Spleen (tissue), 11 donors: ENCODE results near the gene NPSR1. TPM values are rescaled to one million over a fixed set of nuclear protein-coding genes. Genes with fewer than 3 reads are reported as not detected.

Experiments
- DNase-seq: peaks from one replicate; pipeline ENCODE4 v3.0.0-alpha.2; 2020
- H3K27ac ChIP-seq, 8 donors: fragments of 200-600 bp; sonication (generic) in 7 of 8; 1 replicate in 4 of 8; 2 replicates in 4 of 8; pipeline versions ENCODE4 v1.5.0 to v1.8.0; 2016 to 2021; ENCODE audit warnings: inconsistent platforms in 4 of 8, mild to moderate bottlenecking in 4 of 8, moderate library complexity in 1 of 8
- H3K27me3 ChIP-seq, 7 donors: fragments of 200-600 bp; sonication (generic) in 6 of 7; replicated peaks in 1 of 7; 1 replicate in 4 of 7; 2 replicates in 3 of 7; pipeline versions ENCODE4 v1.5.0 to v1.8.0; 2016 to 2021; ENCODE audit warnings: inconsistent platforms in 3 of 7, mild to moderate bottlenecking in 1 of 7
- H3K36me3 ChIP-seq, 6 donors: fragments of 200-600 bp; sonication (generic) in 5 of 6; 1 replicate in 4 of 6; 2 replicates in 2 of 6; pipeline versions ENCODE4 v1.5.0 to v1.8.0; 2016 to 2021; ENCODE audit warnings: inconsistent platforms in 2 of 6
- H3K4me1 ChIP-seq, 6 donors: fragments of 200-600 bp; sonication (generic) in 5 of 6; 1 replicate in 3 of 6; 2 replicates in 3 of 6; pipeline versions ENCODE4 v1.5.0 to v1.8.0; 2016 to 2021; ENCODE audit warnings: inconsistent platforms in 3 of 6
- H3K4me3 ChIP-seq, 8 donors: fragments of 200-600 bp; sonication (generic) in 7 of 8; 1 replicate in 4 of 8; 2 replicates in 4 of 8; pipeline versions ENCODE4 v1.5.0 to v1.8.0; 2016 to 2021; ENCODE audit warnings: inconsistent platforms in 4 of 8, mild to moderate bottlenecking in 4 of 8, moderate library complexity in 2 of 8
- H3K9me3 ChIP-seq, 8 donors: fragments of 200-600 bp; sonication (generic) in 7 of 8; 1 replicate in 4 of 8; 2 replicates in 4 of 8; pipeline versions ENCODE4 v1.5.0 to v1.8.0; 2016 to 2021; ENCODE audit warnings: inconsistent platforms in 4 of 8
- CTCF ChIP-seq, 11 experiments: fragments of 200-600 bp in 7 of 11; fragments of 450-650 bp in 4 of 11; sonication (generic) in 4 of 11; IDR thresholded peaks in 8 of 11; conservative IDR thresholded peaks in 3 of 11; 1 replicate in 7 of 11; 2 replicates in 4 of 11; pipeline versions ENCODE4 v1.4.0 to v1.8.0; 2016 to 2021; ENCODE audit warnings: antibody characterized with exemption in 11 of 11, inconsistent platforms in 4 of 11, mild to moderate bottlenecking in 1 of 11
- POLR2A ChIP-seq, 3 donors: fragments of 450-650 bp; IDR thresholded peaks; one replicate each; pipeline ENCODE4 v1.5.1; 2017; ENCODE audit warnings: antibody characterized with exemption in 3 of 3, mild to moderate bottlenecking in 1 of 3
- POLR2AphosphoS5 ChIP-seq, 3 donors: sonication (generic); formaldehyde crosslinking; IDR thresholded peaks; one replicate each; pipeline ENCODE4 v1.5.1; 2017; ENCODE audit warnings: antibody characterized with exemption in 3 of 3
- WGBS, 5 donors: extraction: QIAGEN DNeasy Blood & Tissue Kit in 3 of 5; methylation state at CpG; one replicate each; pipeline versions ENCODE4 v1.1.5 to v1.1.7; 2013 to 2018; 5-methylcytosine and 5-hydroxymethylcytosine counted together
- intact Hi-C: fragments of 100-400 bp; cut with DNase I; formaldehyde crosslinking; loops from one replicate; pipeline ENCODE4 v1.15.0; 2023; ENCODE audit warnings: low total_unique reads
- polyA plus RNA-seq, 3 donors: library from polyadenylated mRNA; stranded (reverse); fragments of 200-250 nt; gene quantifications; one replicate each; pipeline ENCODE4 v1.2.1, GENCODE V29; 2013
- total RNA-seq, 7 donors: library from RNA; depleted of rRNA in 3 of 7; stranded (reverse); fragments of >200 nt in 3 of 7; fragmentation: NEBNext Ultra II Directional in 4 of 7; extraction: Animal tissue kit (Norgen Biotek cat#: 25700) in 4 of 7; gene quantifications; one replicate each; pipeline versions ENCODE4 v1.1.0 to v1.2.1, GENCODE V29; 2016 to 2021
- donor health status: healthy with polysubstance abuse.
- donor health status: DM: no; HTN: no; CAD: no; lungs with moderate emphysema.
- donor health status: DM: no; HTN: no; CAD: no.
- donor health status: Bipolar disorder and iron deficiency.
- donor health status: healthy.
- donor health status: DM: no; HTN: no; CAD: no.
- donor health status: DM: yes; HTN: yes; CAD: no.

NPSR1 gene
- total and polyA plus RNA-seq, 10 donors: not detected

DNA sequence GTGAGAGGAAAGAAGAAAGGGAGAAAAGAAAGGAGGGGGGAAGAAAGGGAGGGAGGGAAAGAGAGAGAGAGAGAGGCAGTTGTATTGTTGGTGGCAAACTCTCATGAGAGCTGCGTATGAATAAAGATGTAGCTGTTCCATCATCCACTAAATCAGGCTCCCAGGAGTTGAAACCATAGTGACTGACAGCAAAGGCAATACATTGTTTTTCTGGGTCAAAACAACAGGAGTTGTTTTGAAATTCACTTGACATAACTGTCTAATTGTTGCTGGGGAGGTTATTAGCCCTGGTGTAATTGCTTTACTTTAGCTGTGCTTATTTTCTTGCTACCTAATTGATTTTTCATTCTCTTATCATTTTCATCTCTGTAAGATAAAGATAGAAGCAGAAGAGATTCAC is 173.4 kb downstream of the NPSR1 start:
- 91 to 100% (median 93%) methylated on average over 1 of the region's 1 CpG for whole genome bisulfite sequencing, 5 donors
- H3K4me1 ChIP-seq: no peaks in the 10 kb centered on the region
- intact Hi-C loops: no loop called here
- H3K27me3 ChIP-seq: no peaks in the 10 kb centered on the region
- no peaks in the 10 kb centered on the region for H3K36me3 ChIP-seq
- no peak for DNase-seq
- TF ChIP-seq CTCF (IDR thresholded peaks at IDR 0.05 in 8 of 11, conservative IDR thresholded peaks at IDR 0.05 in 3 of 11): no peak
- H3K27ac ChIP-seq: no peak overlapping the region
- no peaks in the 10 kb centered on the region for H3K9me3 ChIP-seq
- no peak overlapping the region for H3K4me3 ChIP-seq

DNA sequence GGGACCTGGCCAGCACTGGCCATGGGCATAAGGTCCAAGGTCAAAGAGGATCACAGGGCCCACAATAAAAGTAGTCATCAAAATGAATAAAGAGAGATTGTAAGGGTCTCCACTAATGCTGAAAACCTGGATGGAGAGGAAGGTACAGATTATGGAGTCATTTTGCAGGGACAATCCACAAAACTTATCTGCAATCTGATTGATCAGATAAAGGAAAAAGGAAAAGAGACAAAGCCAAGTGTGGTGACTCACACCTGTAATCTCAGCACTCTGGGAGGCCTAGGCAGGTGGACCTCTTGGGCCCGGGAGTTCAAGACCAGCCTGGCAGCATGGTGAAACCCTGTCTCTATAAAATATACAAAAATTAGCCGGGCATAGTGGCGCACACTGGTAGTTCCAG is 174.0 kb downstream of the NPSR1 start:
- Histone ChIP-seq H3K4me1 (no peaks in the 10 kb centered on the region), H3K4me3 (no peak overlapping the region), H3K27me3 (no peaks in the 10 kb centered on the region), H3K36me3 (no peaks in the 10 kb centered on the region), H3K9me3 (no peaks in the 10 kb centered on the region), H3K27ac (no peak overlapping the region)
- TF ChIP-seq CTCF (IDR thresholded peaks at IDR 0.05 in 8 of 11, conservative IDR thresholded peaks at IDR 0.05 in 3 of 11) (no peak), POLR2AphosphoS5 (IDR thresholded peaks at IDR 0.05) (no peak), POLR2A (IDR thresholded peaks at IDR 0.05) (no peak)
- no peak for DNase-seq
- intact Hi-C loops: no loop called here
- WGBS, 5 donors: 87 to 98% (median 92%) methylated on average over 3 of the region's 3 CpGs

GRCh38 chr7:34835901-34836600 is 178.0 kb downstream of the NPSR1 start:
- DNase-seq: no peak
- WGBS, 5 donors: 63 to 78% (median 66%) methylated on average over 3 of the region's 3 CpGs
- no peaks in the 10 kb centered on the region for H3K27me3 ChIP-seq
- no peak overlapping the region for H3K27ac ChIP-seq
- H3K36me3 ChIP-seq: no peaks in the 10 kb centered on the region
- intact Hi-C loops: no loop called here
- peaks cover 0 to 5% (median 0%) of the 10 kb centered on the region in 6 donors for H3K4me1 ChIP-seq
- peaks cover 0 to 12% (median 0%) of the 10 kb centered on the region in 8 donors for H3K9me3 ChIP-seq
- no peak for TF ChIP-seq CTCF (IDR thresholded peaks at IDR 0.05 in 8 of 11, conservative IDR thresholded peaks at IDR 0.05 in 3 of 11)
- TF ChIP-seq POLR2A (IDR thresholded peaks at IDR 0.05): no peak
- TF ChIP-seq POLR2AphosphoS5 (IDR thresholded peaks at IDR 0.05): no peak
- H3K4me3 ChIP-seq: no peak overlapping the region

DNA sequence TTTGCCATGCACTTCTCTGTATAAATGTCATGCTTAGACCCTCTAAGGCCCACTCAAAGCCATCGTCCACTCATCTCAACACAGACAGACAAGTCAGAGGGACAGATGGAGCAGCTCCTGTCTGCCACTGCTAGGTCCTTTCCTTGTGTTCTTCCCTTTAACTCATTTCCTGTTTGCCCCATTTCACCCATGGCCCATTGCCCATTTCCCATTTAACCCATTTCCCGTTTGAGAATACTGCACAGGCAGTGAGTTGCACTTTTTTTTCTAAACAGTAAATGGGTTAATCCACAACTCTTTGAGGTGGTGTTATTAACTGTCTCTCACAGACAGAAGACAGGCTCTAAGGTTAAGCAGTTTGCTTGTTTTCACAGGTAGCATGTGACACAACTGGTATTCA is 179.3 kb downstream of the NPSR1 start:
- intact Hi-C loops: no loop called here
- H3K4me1 ChIP-seq: peaks cover 0 to 5% (median 0%) of the 10 kb centered on the region in 6 donors
- no peak for TF ChIP-seq POLR2AphosphoS5 (IDR thresholded peaks at IDR 0.05)
- no peak for TF ChIP-seq POLR2A (IDR thresholded peaks at IDR 0.05)
- TF ChIP-seq CTCF (IDR thresholded peaks at IDR 0.05 in 8 of 11, conservative IDR thresholded peaks at IDR 0.05 in 3 of 11): no peak
- no peak overlapping the region for H3K4me3 ChIP-seq
- peaks cover 0 to 12% (median 0%) of the 10 kb centered on the region in 8 donors for H3K9me3 ChIP-seq
- 42 to 53% (median 48%) methylated on average over 2 of the region's 2 CpGs for WGBS, 5 donors
- DNase-seq: no peak
- H3K27ac ChIP-seq: peak overlapping the region in 6 of 8 donors; percentile 37 to 75 (median 48)
- no peaks in the 10 kb centered on the region for H3K36me3 ChIP-seq
- no peaks in the 10 kb centered on the region for H3K27me3 ChIP-seq
